HG03039 (cell line): ENCODE data around the gene LILRB5.
"Not testable (repeated sequence)": the region's sequence is repeated elsewhere in the genome, so short reads cannot be mapped to it uniquely, and the experiment has no call there.

Source experiments
- ATAC-seq: cut with Tn5 transposase; IDR thresholded peaks from one replicate; pipeline ENCODE4 v1.9.1; 2021; ENCODE audit warnings: mild to moderate bottlenecking, moderate library complexity; ENCODE audit not compliant: unreplicated experiment

LILRB5 gene

GRCh38 chr19:54277111-54277615 lies 20.1 kb upstream of the LILRB5 start:
- not testable (repeated sequence) for ATAC-seq

GRCh38 chr19:54275951-54276350 lies 18.9 kb upstream of the LILRB5 start:
- no peak for ATAC-seq

GRCh38 chr19:54274516-54274915 lies 17.4 kb upstream of the LILRB5 start:
- ATAC-seq = not testable (repeated sequence)

- ATAC-seq = no peak
These were observed 16.7 kb upstream of the LILRB5 start for GRCh38 chr19:54273821-54274220.

- ATAC-seq = not testable (repeated sequence)
These were observed 15.1 kb upstream of the LILRB5 start for GRCh38 chr19:54272181-54272580.

- ATAC-seq = not testable (repeated sequence)
These were observed 14.5 kb upstream of the LILRB5 start for GRCh38 chr19:54271587-54271986.

GRCh38 chr19:54271106-54271505 lies 14.0 kb upstream of the LILRB5 start:
- no peak for ATAC-seq

- ATAC-seq = no peak
These were observed 11.9 kb upstream of the LILRB5 start for GRCh38 chr19:54268936-54269335.

GRCh38 chr19:54266133-54266532 lies 9.1 kb upstream of the LILRB5 start:
- ATAC-seq = no peak

GRCh38 chr19:54262470-54262869 lies 5.4 kb upstream of the LILRB5 start:
- no peak for ATAC-seq

- no peak for ATAC-seq
These were observed 5.0 kb upstream of the LILRB5 start for GRCh38 chr19:54262066-54262465.

- no peak for ATAC-seq
These were observed 590 bp downstream of the LILRB5 start for GRCh38 chr19:54256250-54257115.

GRCh38 chr19:54255105-54255775 lies 1.8 kb downstream of the LILRB5 start:
- ATAC-seq = no peak

GRCh38 chr19:54254195-54254906 lies 2.7 kb downstream of the LILRB5 start:
- ATAC-seq = no peak

- ATAC-seq = no peak
These were observed 3.5 kb downstream of the LILRB5 start for GRCh38 chr19:54253331-54254194.

GRCh38 chr19:54252845-54253244 lies 4.2 kb downstream of the LILRB5 start:
- ATAC-seq = no peak

- ATAC-seq = no peak
These were observed 4.8 kb downstream of the LILRB5 start for GRCh38 chr19:54252243-54252642.

- ATAC-seq = no peak
These were observed 9.0 kb downstream of the LILRB5 start for GRCh38 chr19:54248016-54248601.

- no peak for ATAC-seq
These were observed 9.8 kb downstream of the LILRB5 start for GRCh38 chr19:54247106-54247930.
